Muscle layer of colon (tissue), 2 donors: Measurements from ENCODE around the gene RAB11FIP4.

Experiments
- H3K27ac ChIP-seq: one replicate; pipeline ENCODE4 v1.7.0; 2013; ENCODE audit warnings: low read depth, mild to moderate bottlenecking, low read length, moderate library complexity
- H3K27me3 ChIP-seq, 2 donors: one replicate each; pipeline ENCODE4 v1.7.0; 2013; ENCODE audit warnings: low read length in 2 of 2, mild to moderate bottlenecking in 2 of 2; ENCODE audit not compliant: insufficient read depth in 2 of 2, control insufficient read depth in 1 of 2
- H3K36me3 ChIP-seq: one replicate; pipeline ENCODE4 v1.7.0; 2013; ENCODE audit warnings: mild to moderate bottlenecking, low read length; ENCODE audit not compliant: insufficient read depth
- H3K4me1 ChIP-seq: one replicate; pipeline ENCODE4 v1.7.0; 2013; ENCODE audit warnings: mild to moderate bottlenecking, low read length; ENCODE audit not compliant: insufficient read depth
- H3K4me3 ChIP-seq, 2 donors: one replicate each; pipeline ENCODE4 v1.7.0; 2013; ENCODE audit warnings: low read length in 2 of 2, low read depth in 1 of 2, mild to moderate bottlenecking in 1 of 2, moderate library complexity in 1 of 2
- H3K9ac ChIP-seq: one replicate; pipeline ENCODE4 v1.7.0; 2013; ENCODE audit warnings: low read length
- H3K9me3 ChIP-seq: one replicate; pipeline ENCODE4 v1.7.0; 2013; ENCODE audit warnings: mild to moderate bottlenecking, low read length
- donor health status: abdominal sarcoma.
- donor health status: Adenocarcinoma of cecum.

RAB11FIP4 gene

GRCh38 chr17:31517524-31517923, 126.0 kb downstream of the RAB11FIP4 start:
- Histone ChIP-seq H3K4me3 (no peak overlapping the region), H3K27me3 (no peaks in the 10 kb centered on the region), H3K36me3 (no peaks in the 10 kb centered on the region), H3K9me3 (no peaks in the 10 kb centered on the region), H3K27ac (no peak overlapping the region), H3K4me1 (no peaks in the 10 kb centered on the region), H3K9ac (no peak overlapping the region)

DNA sequence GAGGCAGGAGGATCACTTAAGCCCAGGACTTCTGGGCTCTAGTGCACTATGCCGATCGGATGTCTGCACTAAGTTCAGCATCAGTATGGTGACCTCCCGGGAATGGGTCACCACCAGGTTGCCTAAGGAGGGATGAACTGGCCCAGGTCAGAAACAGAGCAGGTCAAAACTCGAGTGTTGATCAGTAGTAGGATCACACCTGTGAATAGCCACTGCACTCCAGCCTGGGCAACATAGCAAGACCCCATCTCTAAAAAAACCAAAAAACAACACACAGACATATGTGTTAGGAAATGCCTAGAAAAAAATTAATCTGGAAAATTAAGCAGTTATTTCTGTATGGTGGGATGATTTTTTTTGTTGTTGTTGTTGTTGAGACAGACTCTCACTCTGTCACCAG, 127.0 kb downstream of the RAB11FIP4 start:
- Histone ChIP-seq H3K27me3 (no peaks in the 10 kb centered on the region), H3K9ac (no peak overlapping the region), H3K4me3 (no peak overlapping the region), H3K36me3 (no peaks in the 10 kb centered on the region), H3K9me3 (no peaks in the 10 kb centered on the region), H3K4me1 (no peaks in the 10 kb centered on the region), H3K27ac (no peak overlapping the region)

- H3K27ac ChIP-seq = no peak overlapping the region
- H3K4me3 ChIP-seq = no peak overlapping the region
- no peaks in the 10 kb centered on the region for H3K4me1 ChIP-seq
- H3K36me3 ChIP-seq = no peaks in the 10 kb centered on the region
- H3K9ac ChIP-seq = no peak overlapping the region
- H3K9me3 ChIP-seq = no peaks in the 10 kb centered on the region
- H3K27me3 ChIP-seq = no peaks in the 10 kb centered on the region
Measured at GRCh38 chr17:31521632-31522283, 130.3 kb downstream of the RAB11FIP4 start.

GRCh38 chr17:31522284-31522931, 130.9 kb downstream of the RAB11FIP4 start:
- no peaks in the 10 kb centered on the region for H3K27me3 ChIP-seq
- H3K36me3 ChIP-seq = no peaks in the 10 kb centered on the region
- no peak overlapping the region for H3K4me3 ChIP-seq
- H3K9ac ChIP-seq = no peak overlapping the region
- no peaks in the 10 kb centered on the region for H3K9me3 ChIP-seq
- no peak overlapping the region for H3K27ac ChIP-seq
- H3K4me1 ChIP-seq = no peaks in the 10 kb centered on the region

DNA sequence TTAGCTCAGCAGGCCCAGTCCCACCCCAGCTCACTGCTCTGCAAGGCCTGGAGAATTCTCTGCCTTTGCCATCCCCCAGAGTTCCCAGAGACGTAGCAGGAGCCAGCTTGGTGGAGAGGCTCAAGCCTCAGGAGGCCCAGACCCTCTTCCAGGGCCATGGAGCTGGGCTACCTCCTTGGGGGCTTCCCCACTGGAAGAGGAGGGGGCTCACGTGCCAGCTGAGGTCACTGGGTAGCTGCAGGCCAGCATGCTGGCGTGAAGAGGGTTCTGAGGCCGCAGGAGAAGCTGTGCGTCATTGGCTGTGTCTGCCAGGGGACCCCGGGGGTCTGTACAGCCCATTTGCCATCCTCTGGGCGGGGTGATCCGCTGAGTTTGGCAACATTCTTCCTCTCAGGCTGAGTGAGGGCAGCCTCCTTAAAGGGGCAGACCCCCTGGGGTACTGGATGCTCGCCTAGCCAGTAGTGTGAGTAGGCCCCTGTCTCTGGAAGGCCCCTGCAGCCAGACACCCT, 131.6 kb downstream of the RAB11FIP4 start:
- Histone ChIP-seq H3K27ac (no peak overlapping the region), H3K4me3 (no peak overlapping the region), H3K27me3 (no peaks in the 10 kb centered on the region), H3K9ac (no peak overlapping the region), H3K4me1 (no peaks in the 10 kb centered on the region), H3K9me3 (no peaks in the 10 kb centered on the region), H3K36me3 (no peaks in the 10 kb centered on the region)

GRCh38 chr17:31523862-31524730, 132.6 kb downstream of the RAB11FIP4 start:
- Histone ChIP-seq H3K36me3 (no peaks in the 10 kb centered on the region), H3K9me3 (no peaks in the 10 kb centered on the region), H3K27me3 (no peaks in the 10 kb centered on the region), H3K4me3 (no peak overlapping the region), H3K27ac (no peak overlapping the region), H3K4me1 (no peaks in the 10 kb centered on the region), H3K9ac (no peak overlapping the region)

DNA sequence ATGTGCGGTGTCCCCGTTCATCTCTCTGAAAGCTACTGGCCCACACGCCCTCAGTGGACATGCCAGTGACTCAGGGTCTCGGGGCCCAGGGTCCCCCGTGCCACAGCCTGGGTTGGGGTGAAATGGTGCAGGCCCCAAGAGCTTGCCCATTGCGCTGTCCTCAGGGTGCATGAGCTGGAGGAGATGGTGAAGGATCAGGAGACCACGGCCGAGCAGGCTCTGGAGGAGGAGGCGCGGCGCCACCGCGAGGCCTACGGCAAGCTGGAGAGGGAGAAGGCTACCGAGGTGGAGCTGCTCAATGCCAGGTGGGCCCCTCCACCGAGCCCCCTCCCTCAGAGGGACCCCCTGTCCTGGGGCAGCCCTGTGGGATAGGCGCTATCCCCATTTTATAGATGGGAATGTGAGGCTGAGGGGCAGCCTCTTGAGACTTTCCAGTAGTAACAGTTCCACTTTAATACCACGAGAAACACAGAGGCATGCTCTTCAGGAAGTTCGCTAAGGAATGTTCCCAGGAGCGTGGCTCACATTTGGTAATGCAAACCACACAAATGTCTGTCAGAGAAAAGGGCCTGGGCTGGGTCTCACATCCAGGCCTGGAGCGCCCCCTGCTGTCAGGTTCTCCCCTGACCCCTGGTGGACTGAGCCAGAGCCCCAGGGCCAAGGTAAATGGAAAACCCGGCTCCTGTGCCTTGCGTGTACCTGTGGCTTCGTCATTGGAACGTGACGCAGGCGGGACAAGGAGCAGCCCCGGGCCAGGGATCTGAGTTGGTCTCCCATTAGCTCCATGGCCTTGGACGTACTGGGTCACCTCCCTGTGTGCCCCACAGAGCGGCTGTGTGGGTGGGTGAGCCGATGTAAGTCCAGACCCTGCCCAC, 133.7 kb downstream of the RAB11FIP4 start:
- H3K36me3 ChIP-seq = no peaks in the 10 kb centered on the region
- H3K9ac ChIP-seq = no peak overlapping the region
- H3K9me3 ChIP-seq = no peaks in the 10 kb centered on the region
- no peaks in the 10 kb centered on the region for H3K4me1 ChIP-seq
- H3K27me3 ChIP-seq = no peaks in the 10 kb centered on the region
- H3K27ac ChIP-seq = no peak overlapping the region
- H3K4me3 ChIP-seq = no peak overlapping the region

GRCh38 chr17:31525801-31526549, 134.5 kb downstream of the RAB11FIP4 start:
- no peaks in the 10 kb centered on the region for H3K36me3 ChIP-seq
- H3K9me3 ChIP-seq = no peaks in the 10 kb centered on the region
- H3K4me1 ChIP-seq = no peaks in the 10 kb centered on the region
- no peak overlapping the region for H3K4me3 ChIP-seq
- no peaks in the 10 kb centered on the region for H3K27me3 ChIP-seq
- no peak overlapping the region for H3K27ac ChIP-seq
- H3K9ac ChIP-seq = no peak overlapping the region

- no peak overlapping the region for H3K9ac ChIP-seq
- H3K27ac ChIP-seq = no peak overlapping the region
- no peaks in the 10 kb centered on the region for H3K36me3 ChIP-seq
- H3K4me1 ChIP-seq = no peaks in the 10 kb centered on the region
- no peak overlapping the region for H3K4me3 ChIP-seq
- no peaks in the 10 kb centered on the region for H3K9me3 ChIP-seq
- H3K27me3 ChIP-seq = no peaks in the 10 kb centered on the region
Measured at GRCh38 chr17:31527606-31528005, 136.1 kb downstream of the RAB11FIP4 start.

DNA sequence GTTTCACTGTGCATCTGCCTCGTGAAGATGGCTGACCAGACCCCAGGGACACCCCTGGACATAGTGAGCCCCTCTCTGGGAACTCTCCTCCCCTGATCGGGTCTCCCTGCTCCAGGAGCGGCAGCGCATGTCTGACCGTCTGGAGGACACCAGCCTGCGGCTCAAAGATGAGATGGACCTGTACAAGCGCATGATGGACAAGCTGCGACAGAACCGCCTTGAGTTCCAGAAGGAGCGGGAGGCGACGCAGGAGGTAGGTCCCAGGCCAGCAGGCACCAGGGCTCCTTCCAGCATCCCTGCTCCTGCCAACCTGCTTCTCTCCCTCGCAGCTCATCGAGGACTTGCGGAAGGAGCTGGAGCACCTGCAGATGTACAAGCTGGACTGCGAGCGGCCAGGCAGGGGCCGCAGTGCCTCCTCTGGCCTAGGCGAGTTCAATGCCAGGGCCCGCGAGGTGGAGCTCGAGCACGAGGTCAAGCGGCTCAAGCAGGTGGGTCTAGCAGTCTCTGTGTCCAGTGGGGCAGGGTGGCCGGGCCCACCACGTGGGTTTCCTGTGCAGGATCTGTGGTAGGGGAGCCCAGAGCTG, 136.9 kb downstream of the RAB11FIP4 start:
- H3K9me3 ChIP-seq = no peaks in the 10 kb centered on the region
- H3K27ac ChIP-seq = no peak overlapping the region
- no peak overlapping the region for H3K9ac ChIP-seq
- no peak overlapping the region for H3K4me3 ChIP-seq
- no peaks in the 10 kb centered on the region for H3K4me1 ChIP-seq
- H3K27me3 ChIP-seq = no peaks in the 10 kb centered on the region
- H3K36me3 ChIP-seq = no peaks in the 10 kb centered on the region
